OCI-M1 (cell line): Measurements from ENCODE around the gene GRIN3B.
A peak's percentile ranks its signal among the peaks of the same experiment; 100 is the strongest.

Source experiments
- DNase-seq: peaks from one replicate; lab custom pipeline; 2025; lab: John Stamatoyannopoulos, UW

GRIN3B gene

GRCh38 chr19:1008268-1009040 is 8.2 kb downstream of the GRIN3B start:
- no peak for DNase-seq

- no peak for DNase-seq
Observed at GRCh38 chr19:1009041-1009980, 9.1 kb downstream of the GRIN3B start.

GRCh38 chr19:1009981-1010538 is 9.8 kb downstream of the GRIN3B start:
- DNase-seq = no peak

- no peak for DNase-seq
Observed at GRCh38 chr19:1010586-1011510, 10.6 kb downstream of the GRIN3B start.

DNA sequence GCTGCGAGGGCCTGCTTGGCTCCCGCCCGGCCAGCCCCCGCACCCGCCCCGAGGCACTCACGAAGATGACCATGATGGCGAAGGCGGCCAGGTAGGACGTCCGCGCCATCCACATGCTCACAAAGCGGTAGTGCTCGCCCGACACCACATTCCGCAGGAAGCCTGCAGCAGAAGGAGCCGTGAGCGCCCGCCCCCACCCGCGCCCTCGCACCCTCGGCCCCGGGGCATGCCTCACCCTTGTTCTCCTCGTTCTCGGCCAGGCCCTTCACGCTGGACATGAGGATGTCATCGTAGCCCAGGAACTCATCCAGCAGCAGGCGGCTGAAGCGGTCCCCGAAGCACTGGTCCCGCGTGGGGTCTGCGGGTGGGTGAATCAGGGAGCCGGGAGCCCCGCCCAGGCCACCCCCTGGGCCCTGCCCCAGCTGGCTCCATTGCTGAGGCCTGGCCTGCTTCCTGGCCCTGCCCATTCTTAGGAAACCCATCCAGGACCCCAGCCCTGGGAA is 11.7 kb downstream of the GRIN3B start:
- DNase-seq = no peak

- DNase-seq = no peak
Observed at GRCh38 chr19:1012334-1012733, 12.1 kb downstream of the GRIN3B start.

DNA sequence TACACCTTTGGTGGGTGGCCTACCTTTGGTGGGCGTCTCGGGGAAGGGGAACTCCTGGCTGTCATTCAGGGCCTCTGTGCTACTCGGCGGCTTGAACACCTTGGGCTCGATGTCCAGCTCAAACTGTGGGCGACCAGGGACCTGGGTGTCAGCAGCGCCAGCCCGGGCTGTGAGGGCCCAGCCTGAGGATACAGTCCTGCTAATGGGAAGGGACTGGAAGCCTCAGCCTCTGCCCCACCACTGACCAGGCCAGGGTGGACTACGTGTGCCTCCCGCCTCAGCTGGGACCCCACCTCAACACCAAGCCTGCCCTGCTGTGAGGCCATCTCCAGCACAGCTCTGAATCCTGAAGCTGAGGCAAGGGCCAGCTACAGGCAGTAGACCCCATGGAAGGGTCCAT is 13.0 kb downstream of the GRIN3B start:
- DNase-seq = no peak

DNA sequence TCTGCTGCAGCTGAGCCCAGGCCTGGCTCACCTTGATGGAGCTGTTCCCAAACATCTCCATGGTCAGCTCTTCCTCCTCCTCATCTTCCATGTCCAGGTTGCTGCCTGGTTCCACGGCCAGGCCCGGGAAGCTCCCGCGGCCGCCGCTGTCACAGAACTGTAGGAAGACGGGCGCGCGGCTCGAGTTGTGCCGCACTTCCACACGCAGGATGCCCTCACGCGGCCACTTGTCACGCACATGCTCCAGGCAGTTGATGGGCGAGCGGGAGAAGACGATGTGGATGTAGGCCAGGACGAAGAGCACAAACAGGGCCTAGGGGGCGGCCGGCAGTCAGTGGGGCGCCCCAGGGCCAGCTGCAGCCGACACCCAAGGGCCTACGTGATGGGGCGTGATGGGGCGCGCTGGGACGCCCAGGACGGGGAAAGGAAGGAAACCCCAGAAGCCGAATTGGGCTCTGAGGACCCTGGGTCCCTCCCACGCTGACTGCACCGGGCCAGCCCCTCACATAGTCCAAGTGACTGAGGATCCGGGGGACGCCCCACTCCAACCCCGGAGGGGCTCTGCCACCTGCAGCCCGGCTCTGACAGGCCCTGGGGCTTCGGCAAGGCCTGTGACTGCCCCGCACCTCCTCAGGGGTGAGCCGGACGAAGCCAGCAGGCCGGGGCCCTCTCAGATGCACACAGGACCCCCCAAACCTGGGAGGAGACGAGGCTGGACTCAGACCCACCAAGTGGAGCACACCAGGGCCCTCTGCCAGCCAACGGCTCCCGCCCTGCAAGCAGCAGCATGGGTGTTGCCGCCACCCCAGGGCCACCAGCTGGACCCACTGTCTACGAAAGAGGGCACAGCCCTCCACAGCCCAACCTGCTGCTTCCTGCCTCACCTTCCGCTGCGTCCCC is 14.2 kb downstream of the GRIN3B start:
- DNase-seq = no peak

GRCh38 chr19:1015061-1015781 is 15.0 kb downstream of the GRIN3B start:
- DNase-seq = no peak

DNA sequence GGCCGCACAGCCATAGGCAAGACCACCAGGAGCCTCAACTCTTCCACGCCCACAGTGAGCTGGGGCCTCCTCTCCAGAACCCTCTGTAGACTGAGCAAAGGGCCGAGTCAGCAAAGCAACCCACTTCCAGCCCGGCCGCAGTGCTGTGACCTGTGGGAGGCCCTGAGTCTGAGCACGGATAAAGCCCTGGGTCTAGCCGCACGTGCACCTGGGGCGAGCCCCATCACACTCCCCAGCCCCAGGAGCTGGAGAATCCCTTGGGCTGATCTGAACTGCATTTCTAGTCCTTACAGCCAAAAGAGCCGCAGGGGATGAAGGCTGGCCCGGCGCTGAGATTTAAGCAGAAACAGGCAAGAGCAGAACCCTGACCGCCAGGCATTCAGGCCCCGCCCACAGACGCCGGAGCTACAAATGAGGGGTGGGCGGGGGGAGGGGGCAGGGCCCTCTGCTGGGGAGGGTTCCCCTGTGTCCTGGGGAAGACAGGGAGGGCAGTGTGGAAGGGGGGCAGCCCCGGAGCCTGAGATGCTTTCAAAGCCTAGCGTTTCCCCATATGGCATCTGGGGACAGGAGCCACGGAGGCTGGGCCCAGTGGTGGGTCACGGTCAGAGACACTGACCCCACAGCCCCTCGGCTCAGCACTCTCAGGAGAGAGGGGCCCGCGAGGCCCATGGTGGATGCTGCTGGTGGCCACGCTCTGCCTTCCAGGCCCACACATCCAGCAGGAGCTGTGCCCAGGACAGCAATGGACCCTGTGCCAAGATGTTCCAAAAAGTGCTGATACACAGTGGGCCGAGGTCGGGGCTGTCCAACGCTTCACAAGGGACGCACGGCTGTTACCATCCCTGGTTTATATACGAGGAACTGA is 15.8 kb downstream of the GRIN3B start:
- no peak for DNase-seq

DNA sequence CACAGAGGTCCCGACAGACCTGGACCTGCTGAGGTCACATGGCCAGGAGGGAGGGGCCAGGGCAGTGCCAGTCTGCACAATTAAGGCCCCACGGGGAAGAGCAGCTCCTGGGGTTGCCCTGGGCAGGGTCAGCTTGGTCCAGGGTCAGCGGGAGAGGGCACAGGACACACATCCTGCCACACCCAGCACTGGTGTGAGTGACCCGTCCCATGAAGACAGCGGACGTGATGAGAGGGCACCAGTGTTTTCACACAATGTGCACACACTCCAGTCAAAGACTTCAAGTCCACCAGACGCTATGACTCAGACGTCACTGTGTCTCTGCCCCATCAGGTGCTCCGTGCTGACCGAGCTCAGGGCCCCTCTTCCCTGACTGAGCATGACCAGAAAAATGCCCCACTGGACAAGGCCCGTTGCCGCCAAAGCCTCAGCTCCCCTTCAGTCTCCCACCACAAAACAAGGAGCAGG is 16.5 kb downstream of the GRIN3B start:
- no peak for DNase-seq

DNA sequence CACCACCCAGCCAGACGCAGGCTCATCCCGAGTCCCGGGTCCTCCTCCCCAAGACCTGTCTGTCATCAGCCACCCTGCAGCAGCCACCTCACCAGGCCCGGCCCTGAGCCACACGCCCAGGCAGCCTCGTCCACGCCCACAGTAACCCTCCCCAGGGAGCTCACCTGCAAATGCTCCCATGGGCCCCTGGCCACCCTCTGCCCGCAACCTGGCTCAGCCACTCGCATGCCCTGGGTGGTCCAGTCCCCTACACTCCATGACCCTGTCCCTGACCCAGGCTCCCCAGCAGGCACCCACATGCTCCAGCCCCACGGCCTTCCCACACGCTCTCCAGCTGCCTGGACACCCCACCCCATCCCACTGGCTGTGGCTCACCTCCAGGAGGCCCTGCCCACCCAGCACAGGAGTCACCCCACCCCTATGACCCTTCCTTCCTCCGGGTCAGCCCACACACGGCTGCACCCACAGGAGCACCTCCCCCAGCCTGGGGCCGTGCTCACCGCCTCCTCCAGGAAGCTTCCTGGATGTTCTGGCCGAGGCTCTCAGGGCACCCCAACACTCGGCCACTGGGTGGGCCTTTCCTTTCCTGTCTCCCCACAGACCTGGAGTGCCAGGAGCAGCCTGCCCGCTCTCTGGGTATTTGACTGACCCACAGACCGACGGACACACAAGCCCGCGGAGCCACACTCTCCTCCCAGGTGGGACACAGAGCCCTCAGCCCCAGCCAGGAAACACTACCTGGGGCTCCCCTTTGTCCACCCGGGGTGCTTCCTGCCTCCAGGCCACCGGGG is 17.1 kb downstream of the GRIN3B start:
- DNase-seq = no peak

DNA sequence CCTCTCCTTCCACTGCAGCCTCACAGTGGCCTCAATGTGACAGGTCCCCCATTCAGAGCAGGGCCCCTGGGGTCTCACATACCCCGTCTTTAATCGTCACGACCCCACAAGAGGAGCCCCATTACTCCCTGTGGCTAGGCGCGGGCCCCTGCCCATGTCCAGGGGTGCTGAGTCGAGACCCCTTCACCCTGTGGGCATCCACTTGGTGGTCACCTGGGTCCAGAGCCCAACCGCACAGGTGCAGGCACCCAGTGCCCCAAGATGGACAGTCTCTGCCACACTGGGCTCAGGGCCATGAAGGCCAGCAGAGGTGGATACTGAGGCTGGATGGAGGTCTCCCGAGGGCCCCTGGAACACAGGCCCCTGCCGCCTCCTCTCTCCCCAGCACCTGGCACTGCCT is 17.7 kb downstream of the GRIN3B start:
- DNase-seq = no peak

- peak; percentile 12 for DNase-seq
Observed at GRCh38 chr19:1018393-1018792, 18.2 kb downstream of the GRIN3B start.

GRCh38 chr19:1018932-1019615 is 18.9 kb downstream of the GRIN3B start:
- DNase-seq = no peak

DNA sequence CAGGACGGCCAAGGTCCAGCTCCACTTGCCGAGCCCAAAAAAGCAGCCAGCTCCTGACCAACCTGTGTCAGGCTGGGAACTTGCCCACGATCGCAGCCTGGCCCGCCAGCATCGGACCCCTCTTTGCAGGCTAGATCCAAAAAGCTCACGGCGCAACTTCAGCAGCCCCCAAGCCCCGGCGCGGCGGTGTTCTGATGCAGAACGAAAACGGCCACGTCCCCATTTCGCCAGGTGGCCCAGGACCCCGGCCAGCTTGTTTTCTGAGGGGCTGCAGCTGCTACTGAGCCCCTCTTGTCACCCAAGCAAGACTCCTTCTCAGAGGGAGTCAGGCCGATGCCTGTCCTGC is 19.4 kb downstream of the GRIN3B start:
- DNase-seq = no peak
